Right lobe of liver (tissue), 4 donors: ENCODE data around the gene STK10.

Experiments used
- POLR2A ChIP-seq: fragments of 450-650 bp; IDR thresholded peaks from one replicate; pipeline ENCODE4 v1.6.1; 2017; ENCODE audit warnings: antibody characterized with exemption, mild to moderate bottlenecking
- TF ChIP-seq, protein P1 (sequence below), 4 donors: fragments of 200-600 bp in 3 of 4; fragments of 450-650 bp in 1 of 4; IDR thresholded peaks; one replicate each; pipeline versions ENCODE4 v1.5.1 to v1.8.0; 2016 to 2022; ENCODE audit warnings: antibody characterized with exemption in 4 of 4, mild to moderate bottlenecking in 2 of 4
- donor health status: DM: no; HTN: no; CAD: no.
- donor health status: DM: no; HTN: no; CAD: no.
- donor health status: DM: no; HTN: yes; CAD: no.

DNA sequence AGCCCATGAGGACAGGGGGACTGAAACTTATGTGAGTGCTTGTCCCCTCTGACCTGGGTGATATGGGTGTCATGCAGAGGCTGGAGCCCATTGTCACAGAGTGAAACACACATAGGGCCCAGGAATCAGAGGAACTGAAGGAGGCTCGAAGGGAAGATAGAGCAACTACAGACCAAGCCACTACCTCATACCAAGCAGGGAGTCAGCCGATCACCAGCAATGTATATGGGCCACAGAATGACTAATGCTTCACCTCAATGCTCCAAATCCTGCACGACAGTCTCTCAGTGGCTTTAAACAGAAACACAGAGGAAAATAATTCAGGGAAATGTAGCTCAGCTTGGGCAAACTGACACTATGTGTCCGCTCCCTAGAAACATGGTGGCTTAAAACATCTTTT, 172.7 kb downstream of the STK10 start:
- TF ChIP-seq, protein P1, sequence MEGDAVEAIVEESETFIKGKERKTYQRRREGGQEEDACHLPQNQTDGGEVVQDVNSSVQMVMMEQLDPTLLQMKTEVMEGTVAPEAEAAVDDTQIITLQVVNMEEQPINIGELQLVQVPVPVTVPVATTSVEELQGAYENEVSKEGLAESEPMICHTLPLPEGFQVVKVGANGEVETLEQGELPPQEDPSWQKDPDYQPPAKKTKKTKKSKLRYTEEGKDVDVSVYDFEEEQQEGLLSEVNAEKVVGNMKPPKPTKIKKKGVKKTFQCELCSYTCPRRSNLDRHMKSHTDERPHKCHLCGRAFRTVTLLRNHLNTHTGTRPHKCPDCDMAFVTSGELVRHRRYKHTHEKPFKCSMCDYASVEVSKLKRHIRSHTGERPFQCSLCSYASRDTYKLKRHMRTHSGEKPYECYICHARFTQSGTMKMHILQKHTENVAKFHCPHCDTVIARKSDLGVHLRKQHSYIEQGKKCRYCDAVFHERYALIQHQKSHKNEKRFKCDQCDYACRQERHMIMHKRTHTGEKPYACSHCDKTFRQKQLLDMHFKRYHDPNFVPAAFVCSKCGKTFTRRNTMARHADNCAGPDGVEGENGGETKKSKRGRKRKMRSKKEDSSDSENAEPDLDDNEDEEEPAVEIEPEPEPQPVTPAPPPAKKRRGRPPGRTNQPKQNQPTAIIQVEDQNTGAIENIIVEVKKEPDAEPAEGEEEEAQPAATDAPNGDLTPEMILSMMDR (IDR thresholded peaks at IDR 0.05): no peak
- TF ChIP-seq POLR2A: no peak
